ENCODE measurements around the gene CNR2. TPM values are rescaled to one million over a fixed set of nuclear protein-coding genes. Genes with fewer than 3 reads are reported as not detected.
A peak's percentile ranks its signal among the peaks of the same experiment; 100 is the strongest.
"Not testable (repeated sequence)": the region's sequence is repeated elsewhere in the genome, so short reads cannot be mapped to it uniquely, and the experiment has no call there.

The CNR2 gene
- total RNA-seq, 1 donor from 2014 or later = not detected

GRCh38 chr1:23902321-23903278 lies 10.6 kb downstream of the CNR2 start:
- no peak overlapping the region for H3K27ac Mint-ChIP-seq
- TF ChIP-seq CTCF (IDR thresholded peaks at IDR 0.05; ENCODE audit: unreplicated experiment) = no peak
- H3K4me1 Mint-ChIP-seq (ENCODE audit: low read depth) = no peaks in the 10 kb centered on the region
- no peaks in the 10 kb centered on the region for H3K9me3 Mint-ChIP-seq (ENCODE audit: low read depth)
- no peaks in the 10 kb centered on the region for H3K36me3 Mint-ChIP-seq (ENCODE audit: insufficient read depth)
- peaks cover 68% of the 10 kb centered on the region for H3K27me3 Mint-ChIP-seq
- no peak for DNase-seq (ENCODE audit: low spot score, unreplicated experiment)
- peak overlapping the region; percentile 41 for H3K4me3 Mint-ChIP-seq (ENCODE audit: low read depth)

GRCh38 chr1:23900017-23900416 lies 13.1 kb downstream of the CNR2 start:
- not testable (repeated sequence) for H3K4me3 Mint-ChIP-seq (ENCODE audit: low read depth); H3K27ac Mint-ChIP-seq; H3K36me3 Mint-ChIP-seq (ENCODE audit: insufficient read depth); H3K4me1 Mint-ChIP-seq (ENCODE audit: low read depth); DNase-seq (ENCODE audit: low spot score, unreplicated experiment); H3K9me3 Mint-ChIP-seq (ENCODE audit: low read depth)
- peaks cover 62% of the 10 kb centered on the region for H3K27me3 Mint-ChIP-seq

GRCh38 chr1:23899070-23899469 lies 14.1 kb downstream of the CNR2 start:
- Mint-ChIP-seq H3K36me3 (ENCODE audit: insufficient read depth) (no peaks in the 10 kb centered on the region), H3K4me1 (ENCODE audit: low read depth) (no peaks in the 10 kb centered on the region), H3K9me3 (ENCODE audit: low read depth) (no peaks in the 10 kb centered on the region), H3K27me3 (peaks cover 53% of the 10 kb centered on the region), H3K27ac (no peak overlapping the region), H3K4me3 (ENCODE audit: low read depth) (no peak overlapping the region)
- TF ChIP-seq CTCF (IDR thresholded peaks at IDR 0.05; ENCODE audit: unreplicated experiment) = no peak
- no peak for DNase-seq (ENCODE audit: low spot score, unreplicated experiment)

GRCh38 chr1:23897083-23897482 lies 16.1 kb downstream of the CNR2 start:
- H3K36me3 Mint-ChIP-seq (ENCODE audit: insufficient read depth) = no peaks in the 10 kb centered on the region
- no peaks in the 10 kb centered on the region for H3K4me1 Mint-ChIP-seq (ENCODE audit: low read depth)
- no peak for DNase-seq (ENCODE audit: low spot score, unreplicated experiment)
- no peak for TF ChIP-seq CTCF (IDR thresholded peaks at IDR 0.05; ENCODE audit: unreplicated experiment)
- no peaks in the 10 kb centered on the region for H3K9me3 Mint-ChIP-seq (ENCODE audit: low read depth)
- H3K27ac Mint-ChIP-seq = no peak overlapping the region
- no peak overlapping the region for H3K4me3 Mint-ChIP-seq (ENCODE audit: low read depth)
- H3K27me3 Mint-ChIP-seq = peaks cover 43% of the 10 kb centered on the region

GRCh38 chr1:23896491-23896890 lies 16.7 kb downstream of the CNR2 start:
- Mint-ChIP-seq H3K27ac (no peak overlapping the region), H3K4me1 (ENCODE audit: low read depth) (no peaks in the 10 kb centered on the region), H3K36me3 (ENCODE audit: insufficient read depth) (no peaks in the 10 kb centered on the region), H3K27me3 (peaks cover 43% of the 10 kb centered on the region), H3K4me3 (ENCODE audit: low read depth) (no peak overlapping the region), H3K9me3 (ENCODE audit: low read depth) (no peaks in the 10 kb centered on the region)
- DNase-seq (ENCODE audit: low spot score, unreplicated experiment) = no peak
- no peak for TF ChIP-seq CTCF (IDR thresholded peaks at IDR 0.05; ENCODE audit: unreplicated experiment)

GRCh38 chr1:23895993-23896392 lies 17.2 kb downstream of the CNR2 start:
- no peak for DNase-seq (ENCODE audit: low spot score, unreplicated experiment)
- TF ChIP-seq CTCF (IDR thresholded peaks at IDR 0.05; ENCODE audit: unreplicated experiment) = no peak
- Mint-ChIP-seq H3K4me1 (ENCODE audit: low read depth) (no peaks in the 10 kb centered on the region), H3K36me3 (ENCODE audit: insufficient read depth) (no peaks in the 10 kb centered on the region), H3K27me3 (peaks cover 38% of the 10 kb centered on the region), H3K27ac (no peak overlapping the region), H3K4me3 (ENCODE audit: low read depth) (no peak overlapping the region), H3K9me3 (ENCODE audit: low read depth) (no peaks in the 10 kb centered on the region)

Measured in progenitor cell of endocrine pancreas (in vitro differentiated cells).